Thyroid gland (tissue), 4 donors: ENCODE data around the gene CACNA2D3. TPM values are rescaled to one million over a fixed set of nuclear protein-coding genes. Genes with fewer than 3 reads are reported as not detected.
"Not testable (repeated sequence)": the region's sequence is repeated elsewhere in the genome, so short reads cannot be mapped to it uniquely, and the experiment has no call there.

Experiments used
- DNase-seq, 2 donors: peaks; one replicate each; pipeline ENCODE4 v3.0.0-alpha.2; 2019
- H3K27ac ChIP-seq, 3 donors: fragments of 200-600 bp; sonication (generic); 1 replicate in 2 of 3; 2 replicates in 1 of 3; pipeline ENCODE4 v1.5.1; 2016 to 2019; ENCODE audit warnings: mild to moderate bottlenecking in 1 of 3, moderate library complexity in 1 of 3
- H3K27me3 ChIP-seq: fragments of 200-600 bp; sonication (generic); one replicate; pipeline ENCODE4 v1.5.1; 2019
- H3K36me3 ChIP-seq, 2 donors: fragments of 200-600 bp; sonication (generic); one replicate each; pipeline ENCODE4 v1.5.1; 2016 to 2019
- H3K4me1 ChIP-seq, 2 donors: fragments of 200-600 bp; sonication (generic); one replicate each; pipeline ENCODE4 v1.5.1; 2017 to 2019
- H3K4me3 ChIP-seq, 3 donors: fragments of 200-600 bp; sonication (generic); replicated peaks in 1 of 3; 1 replicate in 2 of 3; 2 replicates in 1 of 3; pipeline ENCODE4 v1.5.1; 2016; ENCODE audit warnings: mild to moderate bottlenecking in 1 of 3
- H3K9me3 ChIP-seq: fragments of 200-600 bp; sonication (generic); one replicate; pipeline ENCODE4 v1.5.1; 2017
- CTCF ChIP-seq, 6 experiments: fragments of 200-600 bp in 3 of 6; fragments of 450-650 bp in 3 of 6; sonication (generic) in 3 of 6; IDR thresholded peaks; one replicate each; pipeline ENCODE4 v1.5.1; 2016 to 2019; ENCODE audit warnings: antibody characterized with exemption in 6 of 6, mild to moderate bottlenecking in 2 of 6, inconsistent platforms in 1 of 6, moderate library complexity in 1 of 6
- POLR2A ChIP-seq, 2 donors: fragments of 450-650 bp; IDR thresholded peaks; one replicate each; pipeline ENCODE4 v1.6.1; 2017; ENCODE audit warnings: antibody characterized with exemption in 2 of 2, mild to moderate bottlenecking in 2 of 2, moderate library complexity in 1 of 2
- WGBS, 2 donors: methylation state at CpG; one replicate each; pipeline ENCODE4 v1.1.5; 2017; 5-methylcytosine and 5-hydroxymethylcytosine counted together
- intact Hi-C: fragments of 100-400 bp; cut with DNase I; formaldehyde crosslinking; loops from one replicate; pipeline ENCODE4 v1.15.1; 2023
- total RNA-seq, 4 donors: library from RNA; depleted of rRNA; stranded (reverse); fragments of >200 nt; gene quantifications; one replicate each; pipeline ENCODE4 v1.2.3, GENCODE V29; 2016

Gene CACNA2D3
- total RNA-seq, 4 donors from 2014 or later, result 2.9 to 4.8 (median 4.5) TPM

GRCh38 chr3:54622678-54623077, 500.3 kb downstream of the CACNA2D3 start:
- Histone ChIP-seq H3K9me3 (no peaks in the 10 kb centered on the region), H3K27me3 (no peaks in the 10 kb centered on the region), H3K27ac (no peak overlapping the region), H3K4me1 (peaks cover 3 to 7% of the 10 kb centered on the region in 2 donors), H3K36me3 (no peaks in the 10 kb centered on the region), H3K4me3 (no peak overlapping the region)
- DNase-seq, result no peak
- intact Hi-C loops, result no loop called here
- whole genome bisulfite sequencing, 2 donors, result 86 to 87% methylated on average over 11 of the region's 11 CpGs
- TF ChIP-seq POLR2A (IDR thresholded peaks at IDR 0.05) (no peak), CTCF (IDR thresholded peaks at IDR 0.05) (no peak)

GRCh38 chr3:54625805-54626787, 503.7 kb downstream of the CACNA2D3 start:
- intact Hi-C loops, result no loop called here
- WGBS, 2 donors, result 94 to 95% methylated on average over 41 to 42 of the region's 43 CpGs
- Histone ChIP-seq H3K4me1 (peaks cover 3 to 7% of the 10 kb centered on the region in 2 donors), H3K4me3 (no peak overlapping the region), H3K27me3 (no peaks in the 10 kb centered on the region), H3K36me3 (no peaks in the 10 kb centered on the region), H3K27ac (no peak overlapping the region), H3K9me3 (no peaks in the 10 kb centered on the region)
- no peak for DNase-seq
- TF ChIP-seq CTCF (IDR thresholded peaks at IDR 0.05) (no peak), POLR2A (IDR thresholded peaks at IDR 0.05) (no peak)

GRCh38 chr3:54628888-54629441, 506.6 kb downstream of the CACNA2D3 start:
- peaks cover 3 to 7% of the 10 kb centered on the region in 2 donors for H3K4me1 ChIP-seq
- intact Hi-C loops, result no loop called here
- H3K27ac ChIP-seq, result no peak overlapping the region
- no peaks in the 10 kb centered on the region for H3K36me3 ChIP-seq
- no peaks in the 10 kb centered on the region for H3K9me3 ChIP-seq
- WGBS, 2 donors, result 76 to 91% methylated on average over 3 of the region's 3 CpGs
- no peaks in the 10 kb centered on the region for H3K27me3 ChIP-seq
- no peak for DNase-seq
- H3K4me3 ChIP-seq, result no peak overlapping the region
- no peak for TF ChIP-seq POLR2A (IDR thresholded peaks at IDR 0.05)
- no peak for TF ChIP-seq CTCF (IDR thresholded peaks at IDR 0.05)

GRCh38 chr3:54630101-54630623, 507.8 kb downstream of the CACNA2D3 start:
- Histone ChIP-seq H3K27me3 (no peaks in the 10 kb centered on the region), H3K27ac (no peak overlapping the region), H3K4me3 (no peak overlapping the region), H3K36me3 (no peaks in the 10 kb centered on the region), H3K4me1 (no peaks in the 10 kb centered on the region), H3K9me3 (no peaks in the 10 kb centered on the region)
- no peak for DNase-seq
- intact Hi-C loops, result no loop called here
- WGBS, 2 donors, result 72 to 90% methylated on average over 6 of the region's 6 CpGs
- TF ChIP-seq CTCF (IDR thresholded peaks at IDR 0.05), result no peak
- TF ChIP-seq POLR2A (IDR thresholded peaks at IDR 0.05), result no peak

GRCh38 chr3:54631001-54631400, 508.6 kb downstream of the CACNA2D3 start:
- DNase-seq, H3K27me3 ChIP-seq, H3K4me3 ChIP-seq, H3K36me3 ChIP-seq, H3K9me3 ChIP-seq, H3K4me1 ChIP-seq, intact Hi-C loops, H3K27ac ChIP-seq: not testable (repeated sequence)
- WGBS, 2 donors, result 96 to 98% methylated on average over 6 of the region's 6 CpGs
